DMS 273 (cell line): ENCODE measurements around the gene SMCP.

Source experiments
- DNase-seq: peaks from one replicate; lab custom pipeline; 2025; ENCODE audit not compliant: unreplicated experiment; lab: John Stamatoyannopoulos, UW

SMCP gene

DNA sequence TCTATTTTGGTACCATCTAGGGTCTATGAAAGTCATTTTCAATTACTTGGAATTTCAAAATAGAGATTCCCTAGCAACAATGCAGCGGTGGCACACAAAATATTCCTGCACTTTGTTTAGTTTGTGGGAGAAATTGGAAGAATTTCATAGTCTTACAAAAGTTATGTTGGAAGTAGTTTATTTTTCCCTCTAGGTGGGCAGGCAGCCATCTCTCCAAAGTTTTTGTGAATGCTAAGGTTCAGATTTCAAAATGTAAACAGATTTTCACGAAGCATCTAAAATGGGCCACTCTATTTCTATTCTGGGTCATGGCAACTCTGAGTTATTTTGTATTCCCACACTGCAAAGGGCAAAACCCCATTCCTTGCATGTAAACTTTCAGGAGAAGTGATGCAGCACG lies 8.0 kb downstream of the SMCP start:
- no peak for DNase-seq

DNA sequence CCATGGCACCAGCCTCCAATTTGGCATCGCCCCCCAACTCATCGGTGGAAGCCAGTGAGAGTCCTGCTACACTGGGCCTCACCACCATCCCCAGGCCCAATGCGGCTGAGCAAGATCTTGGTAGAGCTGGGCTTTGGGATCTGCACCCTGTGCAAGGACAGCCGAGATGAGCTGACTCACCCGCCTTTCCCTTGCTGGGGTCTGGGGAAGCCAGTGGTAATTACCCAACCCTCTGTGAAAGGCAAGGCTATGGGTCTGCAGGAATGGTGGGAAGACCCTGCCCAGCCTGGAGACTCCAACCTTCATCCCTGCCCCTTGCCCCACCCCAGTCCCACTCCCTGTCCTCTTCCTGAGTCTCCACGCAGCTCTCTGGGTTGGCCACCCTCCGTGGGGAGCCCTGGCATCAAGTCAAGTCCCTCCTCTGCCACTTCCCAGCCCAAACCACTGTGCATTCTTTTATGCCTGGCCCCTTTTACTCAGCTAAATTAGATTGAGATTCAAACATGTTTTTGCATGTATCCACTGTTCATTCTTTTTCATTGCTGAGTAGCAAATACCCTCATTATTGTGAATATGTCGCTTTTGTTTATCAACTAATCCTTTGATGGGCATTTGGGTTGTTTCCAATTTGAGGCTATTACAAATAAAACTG lies 8.8 kb downstream of the SMCP start:
- DNase-seq: no peak

DNA sequence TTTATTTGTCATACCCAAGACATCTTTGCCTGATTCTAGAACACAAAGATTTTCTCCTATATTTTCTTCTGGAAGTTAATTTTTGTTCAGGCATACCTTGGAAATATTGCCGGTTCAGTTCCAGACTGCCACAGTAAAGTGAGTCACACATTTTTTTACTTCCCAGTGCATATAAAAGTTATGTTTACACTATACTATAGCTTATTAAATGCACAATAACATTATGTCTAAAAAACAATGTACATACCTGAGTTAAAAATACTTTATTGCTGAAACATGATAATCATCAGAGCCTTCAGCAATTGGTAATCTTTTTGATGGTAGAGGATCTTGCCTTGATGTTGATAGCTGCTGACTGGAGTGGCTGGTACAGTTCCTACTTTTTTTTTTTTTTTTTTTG lies 10.0 kb downstream of the SMCP start:
- DNase-seq: no peak

DNA sequence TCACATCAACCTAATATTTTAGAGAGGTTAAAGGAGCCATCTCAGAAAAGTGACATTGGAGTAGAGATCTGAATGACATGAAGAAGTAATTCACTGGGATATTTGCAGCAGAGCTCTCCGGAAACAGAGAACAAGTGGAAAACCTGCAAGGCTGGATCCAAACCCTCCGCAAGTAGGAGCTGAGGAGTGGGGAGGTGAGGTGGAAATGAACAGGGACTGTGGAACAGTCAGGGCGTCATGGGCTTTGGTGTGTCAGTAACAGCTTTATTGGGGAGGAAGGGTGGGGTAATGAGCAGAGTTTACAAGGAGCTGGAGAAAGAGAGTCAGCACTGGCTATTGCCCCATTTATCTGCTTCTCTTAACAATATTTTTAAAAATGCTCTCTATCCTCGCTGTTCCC lies 20.9 kb downstream of the SMCP start:
- DNase-seq: no peak

DNA sequence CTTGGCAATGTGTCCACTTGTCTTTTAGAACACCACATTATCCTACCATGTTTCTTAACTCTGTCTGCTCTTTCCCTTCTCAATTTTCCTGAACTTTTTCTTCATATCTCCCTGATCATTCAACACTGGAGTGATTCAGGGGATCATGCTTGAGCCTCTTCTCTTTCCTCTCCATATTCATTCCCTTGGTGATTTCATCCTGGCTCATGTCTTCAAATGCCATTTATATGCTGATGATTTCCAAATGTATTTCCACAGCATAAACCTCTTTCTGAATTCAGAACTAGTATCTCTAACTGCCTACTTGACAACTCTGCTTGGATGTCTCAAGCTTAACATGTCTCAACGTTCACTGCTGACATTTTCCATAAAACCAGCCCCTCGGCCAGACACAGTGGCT lies 21.8 kb downstream of the SMCP start:
- DNase-seq: no peak

DNA sequence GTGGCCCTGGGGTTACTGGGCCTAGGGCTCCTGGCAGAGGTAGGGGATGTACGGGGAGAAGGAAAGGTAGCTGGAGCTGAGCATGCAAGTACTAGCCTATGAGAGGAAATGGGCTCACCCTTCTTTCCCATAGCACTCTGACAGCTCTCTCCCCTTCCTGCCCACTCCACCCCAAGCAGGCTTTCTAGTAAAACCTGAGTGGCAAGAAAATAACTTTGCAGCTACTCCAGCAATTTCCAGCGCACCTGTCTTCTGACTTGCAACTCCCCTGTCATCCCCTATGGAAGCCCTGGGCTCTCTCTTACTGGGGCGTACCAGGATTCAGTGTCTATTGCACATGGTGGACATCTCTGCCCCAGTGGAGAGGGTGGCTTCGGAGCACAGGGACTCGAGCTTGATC lies 23.5 kb downstream of the SMCP start:
- DNase-seq: no peak

DNA sequence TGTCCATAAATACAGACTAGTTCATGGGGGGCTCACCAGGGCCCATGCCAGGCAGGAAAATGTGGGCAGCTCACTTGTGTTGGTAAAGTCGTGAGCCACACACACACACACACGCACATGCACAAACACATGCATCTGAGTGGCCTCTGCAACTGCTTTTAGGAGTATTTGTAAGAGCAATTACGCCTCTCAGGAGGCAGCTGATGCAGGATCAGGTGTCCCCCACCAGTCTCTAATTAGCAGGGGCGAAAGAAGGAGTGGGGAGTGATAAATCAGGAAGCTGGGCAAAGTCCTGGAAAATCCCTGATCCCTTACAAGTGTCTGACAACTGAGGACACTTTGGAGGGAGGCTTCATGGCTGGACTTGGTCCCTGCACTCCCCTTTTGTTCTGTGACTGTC lies 24.5 kb downstream of the SMCP start:
- DNase-seq: no peak

DNA sequence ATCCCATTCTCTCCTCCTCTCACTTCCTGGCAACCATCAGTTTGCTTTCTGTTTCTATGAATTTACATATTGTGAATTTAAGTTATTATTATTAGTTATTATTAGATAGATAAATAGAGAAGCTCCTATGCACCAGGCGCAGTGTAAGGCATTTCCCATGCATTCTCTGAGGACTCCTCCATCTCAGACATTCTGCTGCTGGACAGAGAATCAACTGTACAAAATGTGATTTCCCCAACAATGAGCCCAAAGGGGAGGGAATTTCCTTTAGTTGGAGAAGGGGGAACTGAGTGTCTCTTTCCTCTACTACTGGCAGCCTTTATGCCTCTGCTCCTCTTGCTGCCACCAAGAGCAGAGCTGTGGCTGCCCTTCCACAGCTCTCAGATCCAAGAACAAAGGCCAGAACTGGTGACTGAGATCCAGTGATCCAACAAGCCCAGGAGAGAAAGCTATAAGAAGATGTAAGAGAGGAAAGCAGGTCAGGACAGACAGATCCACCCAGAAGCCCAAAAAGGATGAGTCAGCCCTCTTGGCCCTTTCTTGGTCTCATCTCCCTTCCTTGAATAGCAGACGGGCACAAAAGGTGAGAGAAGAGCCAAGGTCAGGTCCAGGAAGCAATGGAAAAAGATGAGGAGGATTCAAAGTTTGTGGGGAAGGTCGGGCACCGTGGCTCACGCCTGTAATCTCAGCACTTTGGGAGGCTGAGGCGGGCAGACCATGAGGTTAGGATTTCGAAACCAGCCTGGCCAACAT lies 26.7 kb downstream of the SMCP start:
- DNase-seq: no peak

DNA sequence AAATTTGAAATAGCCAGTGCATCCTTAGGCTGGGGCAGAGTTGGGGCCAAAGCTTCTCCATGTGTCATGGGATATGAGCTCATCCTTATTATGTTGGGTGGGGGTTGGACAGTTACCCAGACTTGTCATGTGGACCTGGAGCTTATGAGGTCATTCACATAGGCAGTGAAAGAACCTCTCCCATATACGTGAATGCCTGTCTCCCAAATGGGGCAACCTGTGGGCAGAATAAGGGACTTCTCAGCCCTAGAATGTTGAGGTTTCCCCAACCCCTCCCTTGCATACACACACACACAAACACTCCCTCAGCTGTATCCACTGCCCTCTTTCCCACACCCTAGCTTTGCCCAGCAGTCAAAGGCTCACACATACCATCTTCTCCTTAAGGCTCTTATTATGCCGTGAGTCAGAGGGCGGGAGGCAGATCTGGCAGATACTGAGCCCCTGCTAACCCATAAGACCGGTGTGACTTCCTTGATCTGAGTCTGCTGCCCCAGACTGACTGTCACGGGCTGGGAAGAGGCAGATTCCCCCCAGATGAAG lies 28.0 kb downstream of the SMCP start:
- no peak for DNase-seq

DNA sequence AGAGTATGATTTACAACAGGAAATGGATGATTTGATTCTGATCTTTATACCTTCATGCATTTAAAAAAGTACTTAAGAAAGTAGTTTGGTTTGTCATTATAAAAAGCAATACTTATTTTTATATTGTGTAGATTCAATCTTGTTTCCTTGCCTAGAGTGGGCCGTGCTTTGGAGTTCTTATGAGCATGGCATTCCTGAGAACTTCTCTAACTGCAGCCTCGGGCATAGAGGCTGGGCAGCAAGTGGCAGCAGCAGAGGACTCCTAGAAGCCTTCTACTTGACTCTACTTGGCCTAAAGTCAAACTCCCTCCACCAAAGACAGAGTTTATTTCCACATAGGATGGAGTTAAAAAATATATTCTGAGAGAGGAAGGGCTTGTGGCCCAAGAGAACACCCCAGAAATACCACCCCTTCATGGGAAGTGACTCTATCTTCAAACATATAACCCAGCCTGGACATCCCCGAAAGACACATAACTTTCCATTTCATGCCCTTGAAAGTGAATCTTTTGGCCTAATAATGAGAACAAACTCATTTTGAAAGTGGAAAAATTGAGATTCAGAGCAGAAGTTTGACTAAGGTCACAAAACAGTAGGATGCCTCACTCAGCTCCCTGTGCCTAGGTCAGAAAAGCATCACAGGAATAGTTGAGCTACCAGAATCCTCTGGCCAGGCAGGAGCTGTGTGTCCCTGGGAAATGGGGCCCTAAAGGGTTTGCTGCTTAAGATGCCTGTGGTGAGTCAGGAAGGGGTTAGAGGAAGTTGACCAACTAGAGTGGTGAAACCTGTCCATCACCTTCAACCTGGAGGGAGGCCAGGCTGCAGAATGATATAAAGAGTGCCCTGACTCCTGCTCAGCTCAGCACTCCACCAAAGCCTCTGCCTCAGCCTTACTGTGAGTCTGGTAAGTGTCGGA lies 29.8 kb downstream of the SMCP start, which contains the start of gene IVL:
Gene IVL (plus strand): TSS at position 861 of the 916 bp plus-strand sequence. CDS start 1,252 bp downstream, outside the sequence.
- no peak for DNase-seq

DNA sequence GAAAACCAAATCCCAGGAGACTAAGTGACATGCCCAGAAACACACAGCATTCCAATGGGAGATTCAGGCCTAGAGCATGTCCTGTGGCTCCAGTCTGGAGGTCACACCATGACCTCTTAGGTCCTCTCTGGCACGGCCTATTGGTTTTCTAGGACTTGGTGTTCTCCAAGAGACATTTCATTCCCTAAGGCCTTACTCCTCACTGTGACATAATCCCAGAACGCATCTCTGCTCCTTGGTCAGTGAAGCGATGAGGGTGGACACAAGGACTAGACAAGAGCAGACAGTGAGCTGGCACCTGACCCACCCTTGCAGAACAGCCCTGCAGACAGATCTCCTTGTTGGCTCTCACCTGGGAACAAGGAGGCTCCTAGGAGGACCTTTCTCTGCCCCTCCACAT lies 31.1 kb downstream of the SMCP start:
- DNase-seq: no peak

DNA sequence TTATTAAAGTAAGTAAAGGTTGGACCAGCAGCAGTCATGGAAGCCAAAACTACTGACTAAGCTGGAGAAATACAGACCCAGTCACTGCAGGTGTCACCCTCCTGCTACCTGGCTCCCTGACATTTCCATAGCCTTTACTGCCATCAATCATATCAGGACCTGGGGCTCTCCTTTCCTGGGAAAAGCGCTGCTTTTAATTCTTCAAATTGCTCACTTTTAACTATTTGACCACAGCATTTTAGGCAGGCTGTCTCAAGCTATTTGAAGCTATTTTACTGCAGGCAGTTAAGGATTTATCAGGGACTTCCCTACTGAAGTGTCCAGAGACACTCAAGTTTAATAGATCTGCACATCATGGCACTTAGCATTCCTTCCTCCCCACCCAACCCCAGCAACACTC lies 34.3 kb downstream of the SMCP start:
- DNase-seq: no peak

DNA sequence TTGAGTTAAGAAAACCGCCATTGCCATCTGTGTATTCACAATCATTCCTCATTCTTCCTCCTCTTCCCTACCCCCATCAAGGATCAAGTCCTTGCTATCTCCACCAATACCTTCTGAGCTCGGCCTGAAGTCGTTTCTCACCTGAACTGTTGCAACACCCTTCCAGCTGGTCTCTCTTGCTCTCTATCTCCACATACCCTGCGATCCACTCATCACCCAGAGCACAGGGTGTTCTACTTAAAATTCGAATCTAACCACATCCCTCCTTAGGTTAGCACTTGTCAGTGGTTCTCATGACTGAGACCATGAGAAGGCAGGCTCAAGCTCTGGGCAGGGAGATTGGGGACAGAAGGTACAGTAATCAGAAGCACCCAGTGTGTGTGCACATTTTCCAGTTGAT lies 34.8 kb downstream of the SMCP start:
- no peak for DNase-seq

DNA sequence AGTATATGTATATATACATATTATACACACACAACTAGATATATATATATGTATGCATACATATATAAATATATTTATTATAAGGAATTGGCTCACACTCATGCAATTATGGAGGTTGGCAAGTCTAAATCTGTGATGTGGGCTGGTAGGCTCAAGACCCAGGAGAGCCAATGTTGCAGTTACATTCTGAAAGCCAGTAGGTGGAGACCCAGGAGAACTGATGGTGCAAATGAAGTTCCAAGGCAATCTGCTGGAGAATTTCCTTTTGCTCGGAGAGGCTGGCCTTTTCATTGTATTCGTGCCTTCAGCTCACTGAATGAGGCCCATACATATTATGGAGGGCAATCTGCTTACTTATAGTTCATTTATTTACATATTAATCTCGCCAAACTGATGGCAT lies 39.7 kb downstream of the SMCP start:
- peak; percentile 15 for DNase-seq

DNA sequence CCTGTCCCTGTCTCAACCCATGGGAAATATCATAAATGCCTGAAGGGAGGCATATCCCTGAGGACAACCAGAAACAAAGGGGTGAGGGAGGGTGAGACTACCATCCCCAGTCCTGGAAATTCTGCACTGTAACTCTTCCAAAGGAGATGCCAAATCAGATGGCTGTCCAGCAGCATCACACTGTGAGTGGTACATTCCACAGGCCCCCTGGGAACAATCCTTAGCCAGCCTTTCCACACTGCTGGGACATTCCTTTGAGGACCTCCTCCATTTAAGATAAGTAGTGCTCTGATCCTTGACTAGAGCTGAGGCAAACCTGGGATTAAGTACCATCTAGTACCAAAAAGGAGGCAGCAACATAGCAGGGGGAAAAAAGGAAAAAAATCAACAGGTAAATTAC lies 40.9 kb downstream of the SMCP start:
- DNase-seq: no peak

DNA sequence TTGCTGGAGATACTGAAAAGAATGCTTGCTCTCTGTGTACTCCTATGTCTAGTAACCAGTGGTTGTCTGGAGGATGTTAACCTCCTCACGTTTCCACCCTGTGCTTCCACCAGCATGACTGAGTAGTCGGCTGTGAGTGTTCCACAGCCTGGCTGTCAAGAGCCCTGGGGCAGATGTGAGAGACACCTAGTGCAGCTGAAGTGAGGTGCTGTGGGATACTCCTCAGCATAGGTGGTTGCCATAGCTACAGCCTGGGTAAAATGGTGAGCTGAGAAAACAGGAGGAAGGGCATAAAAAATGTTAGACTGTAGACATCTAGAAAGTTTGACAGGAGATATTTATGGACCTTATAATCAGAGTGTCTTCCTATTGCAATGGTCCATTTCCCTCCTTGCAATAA lies 46.1 kb downstream of the SMCP start:
- DNase-seq: no peak

DNA sequence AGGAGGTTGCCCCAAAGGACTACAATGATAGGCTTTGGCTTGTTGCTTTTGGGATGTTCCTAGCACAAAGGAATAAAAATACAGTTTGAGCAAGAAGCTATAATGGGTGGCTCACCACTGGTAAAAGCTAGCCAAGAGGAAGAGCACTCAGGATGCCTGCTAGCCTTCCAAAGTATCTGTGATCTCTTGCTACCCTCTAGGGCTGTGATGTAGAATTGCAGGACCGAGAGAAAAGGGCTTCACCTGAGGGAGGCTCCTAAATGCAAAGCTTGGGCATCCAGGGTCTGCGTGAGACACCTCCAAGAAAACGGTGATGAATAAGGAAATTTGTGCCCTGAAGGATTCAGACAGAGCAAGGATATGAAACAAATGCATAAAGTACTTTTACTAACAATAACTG lies 48.0 kb downstream of the SMCP start:
- peak; percentile 3 for DNase-seq

DNA sequence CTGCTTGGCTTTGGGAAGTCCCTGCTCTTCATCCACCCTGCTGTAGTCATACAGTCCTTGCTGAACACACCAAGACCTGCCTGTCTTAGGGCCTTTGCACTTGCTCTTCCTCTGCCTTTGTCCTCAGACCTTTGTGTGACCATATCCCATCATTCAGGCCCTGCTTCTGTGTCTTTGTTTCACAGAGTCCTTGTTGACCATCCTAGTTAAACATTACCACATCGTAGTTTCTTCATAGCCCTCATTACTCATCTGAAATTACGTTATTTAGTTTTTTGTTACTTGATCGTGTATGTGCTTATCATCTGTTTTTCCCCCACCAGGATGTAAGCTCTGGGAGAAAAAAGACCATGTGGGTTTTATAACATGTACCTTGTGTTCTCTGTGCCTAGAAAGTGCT lies 50.5 kb downstream of the SMCP start:
- no peak for DNase-seq

DNA sequence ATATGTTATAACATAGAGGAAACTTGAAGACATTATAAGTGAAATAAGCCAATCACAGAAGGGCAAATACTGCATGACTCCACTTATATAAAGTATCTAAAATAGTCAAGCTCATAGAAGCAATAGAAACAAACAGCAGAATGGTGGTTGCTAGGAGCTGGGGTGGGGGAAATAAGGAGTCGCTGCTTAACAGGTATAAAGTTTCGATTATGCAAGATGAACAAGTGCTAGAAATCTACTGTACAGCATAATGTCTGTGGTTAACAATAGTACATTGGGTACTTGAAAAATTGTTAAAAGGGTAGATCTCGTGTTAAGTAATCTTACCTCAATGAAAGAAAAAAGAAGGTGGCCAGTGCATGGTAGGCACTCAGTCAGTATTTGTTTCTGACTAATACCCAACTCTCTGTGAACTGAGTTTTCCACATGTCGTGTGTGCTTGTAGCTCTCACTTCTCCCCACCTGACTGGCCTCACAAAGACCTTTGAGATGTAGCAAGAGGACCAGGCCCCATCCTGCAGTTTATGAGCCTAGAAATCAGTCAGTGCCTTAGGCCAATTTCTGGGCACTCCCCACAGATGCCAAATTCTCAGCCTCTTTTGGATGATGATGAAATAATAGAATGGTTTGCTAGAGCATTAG lies 54.2 kb downstream of the SMCP start:
- DNase-seq: no peak

DNA sequence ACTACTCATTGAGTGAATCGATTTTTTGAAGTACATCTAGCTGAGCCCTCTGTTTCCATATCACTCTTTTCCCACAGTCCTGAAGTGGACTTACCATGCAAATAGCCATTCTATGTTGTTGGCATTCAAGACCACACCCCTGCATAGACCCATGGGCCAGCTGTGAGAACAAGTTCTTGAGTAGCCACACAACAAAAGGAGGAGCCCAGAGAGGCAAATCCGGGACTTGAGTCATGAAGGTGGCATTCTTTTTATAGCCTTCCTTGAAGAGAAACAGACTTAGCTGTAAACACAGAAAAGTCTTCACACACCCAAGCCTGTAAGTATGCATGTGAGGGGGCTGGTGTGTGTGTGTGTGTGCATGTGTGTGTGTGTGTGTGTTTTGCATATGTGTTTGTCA lies 55.1 kb downstream of the SMCP start:
- no peak for DNase-seq
